ENCODE results near the gene LAMB4.
A peak's percentile ranks its signal among the peaks of the same experiment; 100 is the strongest.

Gene LAMB4

DNA sequence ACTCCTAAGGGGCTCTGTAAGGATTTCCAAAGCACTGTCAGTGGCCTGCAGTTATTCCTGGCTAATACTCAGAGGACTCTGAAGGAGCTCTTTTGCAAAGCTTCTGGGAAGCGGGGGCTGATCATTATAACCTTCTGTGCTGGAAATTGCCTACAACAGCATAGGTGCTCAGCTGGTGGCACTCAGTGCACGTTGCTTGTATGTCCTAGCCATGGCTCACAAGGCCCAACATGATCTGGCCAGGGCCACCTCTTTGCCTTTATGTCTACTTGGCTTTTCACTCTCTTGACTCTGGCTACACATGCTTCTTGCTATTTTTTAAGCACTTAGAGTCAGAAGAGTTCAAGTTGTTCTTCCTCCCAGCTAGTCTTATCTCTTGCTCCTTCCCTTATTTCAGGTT lies 17.5 kb downstream of the LAMB4 start:
- no peaks in the 10 kb centered on the region for H3K27me3 ChIP-seq (ENCODE audit: insufficient read depth, low read length)
- no peaks in the 10 kb centered on the region for H3K9me3 ChIP-seq (ENCODE audit: low read length)
- H3K4me1 ChIP-seq (ENCODE audit: insufficient read depth, low read length, severe bottlenecking), result no peaks in the 10 kb centered on the region
- no peak overlapping the region for H3K4me3 ChIP-seq (ENCODE audit: low read depth, low read length, poor library complexity, severe bottlenecking)
- no peaks in the 10 kb centered on the region for H3K9me2 ChIP-seq (ENCODE audit: low read depth, low read length)
- H3K36me3 ChIP-seq (ENCODE audit: insufficient read depth, low read length), result no peaks in the 10 kb centered on the region
- no peak overlapping the region for H3K27ac ChIP-seq (ENCODE audit: low read depth, low read length, poor library complexity, severe bottlenecking)
- no peak for TF ChIP-seq EZH2 (IDR thresholded peaks at IDR 0.05; ENCODE audit: borderline replicate concordance, low read length)
- no peak for TF ChIP-seq CTCF (IDR thresholded peaks at IDR 0.05; ENCODE audit: low read length)
- no peak overlapping the region for H2AFZ ChIP-seq (ENCODE audit: low read length)
- H3K79me2 ChIP-seq (ENCODE audit: insufficient read depth, low read length), result no peaks in the 10 kb centered on the region
- H3K9ac ChIP-seq (ENCODE audit: low read length), result no peak overlapping the region
- H3K4me2 ChIP-seq (ENCODE audit: low read length), result no peak overlapping the region
- no peaks in the 10 kb centered on the region for H3F3A ChIP-seq (ENCODE audit: insufficient read depth, low read length)
- no peaks in the 10 kb centered on the region for H4K20me1 ChIP-seq (ENCODE audit: insufficient read depth, low read length)

DNA sequence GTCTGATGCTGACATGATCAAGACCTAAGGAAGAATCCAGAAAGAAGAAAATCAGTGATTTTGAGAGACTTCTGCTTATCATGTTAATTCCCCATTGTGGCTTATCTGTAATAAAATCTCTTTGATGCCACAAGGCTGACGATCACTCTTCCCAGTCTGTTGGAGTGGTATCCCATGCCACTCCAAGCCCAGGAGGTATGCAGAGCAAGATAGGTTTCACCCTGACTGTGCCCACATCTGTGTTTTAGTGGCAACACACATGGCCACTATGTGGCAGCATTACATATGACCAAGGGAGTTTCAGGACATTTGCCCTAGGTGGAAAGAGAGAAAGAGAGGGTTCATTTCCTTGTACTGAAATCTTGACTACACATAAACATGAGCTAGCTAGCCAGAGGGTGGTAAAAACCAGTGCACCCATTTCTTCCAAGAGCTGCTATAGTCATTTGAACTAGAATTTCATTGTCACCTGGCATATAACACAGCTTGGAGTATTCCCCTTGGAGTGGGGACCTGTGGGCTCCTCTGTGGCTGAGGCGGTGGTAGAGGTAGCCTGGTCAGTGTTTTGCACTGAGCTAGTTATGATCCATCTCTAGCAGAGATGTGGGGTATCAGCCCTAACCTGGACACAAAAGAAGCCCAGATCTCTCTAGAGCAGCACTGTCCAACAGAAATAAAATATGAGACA lies 20.8 kb downstream of the LAMB4 start:
- Histone ChIP-seq H3K27me3 (ENCODE audit: insufficient read depth, low read length) (no peaks in the 10 kb centered on the region), H3K79me2 (ENCODE audit: insufficient read depth, low read length) (no peaks in the 10 kb centered on the region), H3K27ac (ENCODE audit: low read depth, low read length, poor library complexity, severe bottlenecking) (no peak overlapping the region), H4K20me1 (ENCODE audit: insufficient read depth, low read length) (no peaks in the 10 kb centered on the region), H3F3A (ENCODE audit: insufficient read depth, low read length) (no peaks in the 10 kb centered on the region), H3K4me3 (ENCODE audit: low read depth, low read length, poor library complexity, severe bottlenecking) (no peak overlapping the region), H3K9me3 (ENCODE audit: low read length) (no peaks in the 10 kb centered on the region), H2AFZ (ENCODE audit: low read length) (no peak overlapping the region), H3K4me1 (ENCODE audit: insufficient read depth, low read length, severe bottlenecking) (no peaks in the 10 kb centered on the region), H3K36me3 (ENCODE audit: insufficient read depth, low read length) (no peaks in the 10 kb centered on the region), H3K4me2 (ENCODE audit: low read length) (no peak overlapping the region), H3K9ac (ENCODE audit: low read length) (no peak overlapping the region), H3K9me2 (ENCODE audit: low read depth, low read length) (no peaks in the 10 kb centered on the region)
- TF ChIP-seq CTCF (IDR thresholded peaks at IDR 0.05; ENCODE audit: low read length) (peak; percentile 72), EZH2 (IDR thresholded peaks at IDR 0.05; ENCODE audit: borderline replicate concordance, low read length) (no peak)

- Histone ChIP-seq H3K27me3 (ENCODE audit: insufficient read depth, low read length) (no peaks in the 10 kb centered on the region), H3K4me3 (ENCODE audit: low read depth, low read length, poor library complexity, severe bottlenecking) (no peak overlapping the region), H3K4me1 (ENCODE audit: insufficient read depth, low read length, severe bottlenecking) (no peaks in the 10 kb centered on the region), H3K4me2 (ENCODE audit: low read length) (no peak overlapping the region), H2AFZ (ENCODE audit: low read length) (no peak overlapping the region), H3K9ac (ENCODE audit: low read length) (no peak overlapping the region), H3K9me2 (ENCODE audit: low read depth, low read length) (no peaks in the 10 kb centered on the region), H3K9me3 (ENCODE audit: low read length) (no peaks in the 10 kb centered on the region), H3K79me2 (ENCODE audit: insufficient read depth, low read length) (no peaks in the 10 kb centered on the region), H3F3A (ENCODE audit: insufficient read depth, low read length) (no peaks in the 10 kb centered on the region), H3K27ac (ENCODE audit: low read depth, low read length, poor library complexity, severe bottlenecking) (no peak overlapping the region), H4K20me1 (ENCODE audit: insufficient read depth, low read length) (no peaks in the 10 kb centered on the region), H3K36me3 (ENCODE audit: insufficient read depth, low read length) (no peaks in the 10 kb centered on the region)
- TF ChIP-seq EZH2 (IDR thresholded peaks at IDR 0.05; ENCODE audit: borderline replicate concordance, low read length), result no peak
Observed at GRCh38 chr7:108108131-108108530, 22.0 kb downstream of the LAMB4 start.

DNA sequence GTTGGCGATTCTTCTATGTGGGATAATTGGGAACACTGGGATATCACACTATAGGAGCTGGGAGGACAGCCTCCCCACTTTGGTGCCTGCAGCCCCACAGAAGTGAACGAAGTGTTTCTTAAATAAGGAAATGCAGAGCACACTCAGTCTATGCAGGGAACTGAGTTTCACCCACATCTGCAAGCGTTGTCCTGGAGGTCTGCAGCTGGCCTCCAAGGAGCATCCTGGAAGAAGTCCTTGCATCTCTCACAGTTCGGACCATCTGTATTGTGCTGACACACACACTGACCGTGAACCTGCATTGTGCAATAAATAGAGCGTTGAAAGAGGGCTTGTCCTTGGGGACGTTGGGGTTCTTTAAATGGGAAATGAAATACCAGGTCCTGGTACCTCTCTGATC lies 25.8 kb downstream of the LAMB4 start:
- no peak overlapping the region for H3K4me2 ChIP-seq (ENCODE audit: low read length)
- no peak for TF ChIP-seq EZH2 (IDR thresholded peaks at IDR 0.05; ENCODE audit: borderline replicate concordance, low read length)
- TF ChIP-seq CTCF (IDR thresholded peaks at IDR 0.05; ENCODE audit: low read length), result no peak
- H3K27ac ChIP-seq (ENCODE audit: low read depth, low read length, poor library complexity, severe bottlenecking), result no peak overlapping the region

More for the DNA sequence above, 25.8 kb downstream of the LAMB4 start:
- Histone ChIP-seq H2AFZ (ENCODE audit: low read length) (no peak overlapping the region), H3K27me3 (ENCODE audit: insufficient read depth, low read length) (peaks cover 4% of the 10 kb centered on the region; the same call in 1 of the 2 replicates), H3K36me3 (ENCODE audit: insufficient read depth, low read length) (no peaks in the 10 kb centered on the region), H4K20me1 (ENCODE audit: insufficient read depth, low read length) (no peaks in the 10 kb centered on the region), H3K9me2 (ENCODE audit: low read depth, low read length) (no peaks in the 10 kb centered on the region), H3K9ac (ENCODE audit: low read length) (no peak overlapping the region), H3K4me3 (ENCODE audit: low read depth, low read length, poor library complexity, severe bottlenecking) (no peak overlapping the region), H3K79me2 (ENCODE audit: insufficient read depth, low read length) (no peaks in the 10 kb centered on the region), H3K9me3 (ENCODE audit: low read length) (no peaks in the 10 kb centered on the region), H3K4me1 (ENCODE audit: insufficient read depth, low read length, severe bottlenecking) (no peaks in the 10 kb centered on the region), H3F3A (ENCODE audit: insufficient read depth, low read length) (no peaks in the 10 kb centered on the region)

Data from OCI-LY1 (cell line).